ENCODE results near the gene SLC45A3.
"Not testable (repeated sequence)": the region's sequence is repeated elsewhere in the genome, so short reads cannot be mapped to it uniquely, and the experiment has no call there.

SLC45A3 gene

DNA sequence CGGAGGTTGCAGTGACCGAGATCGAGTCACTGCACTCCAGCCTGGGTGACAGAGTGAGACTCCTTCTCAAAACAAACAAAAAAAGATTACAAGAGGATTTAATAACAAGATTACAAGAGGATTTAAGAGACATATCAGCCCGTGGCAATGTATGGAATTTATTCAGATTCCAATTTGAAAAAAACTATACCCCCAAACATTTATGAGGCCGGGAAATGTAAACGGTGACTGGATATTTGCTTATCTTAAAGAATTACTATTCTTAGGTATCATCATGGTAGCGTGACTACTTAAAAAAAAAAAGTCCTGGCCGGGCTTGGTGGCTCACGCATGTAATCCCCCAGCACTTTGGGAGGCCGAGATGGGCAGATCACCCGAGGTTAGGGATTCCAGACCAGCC, 27.3 kb downstream of the SLC45A3 start:
- H3K36me3 ChIP-seq (ENCODE audit: insufficient read depth, low read length), result no peaks in the 10 kb centered on the region
- H3K9me3 ChIP-seq (ENCODE audit: low read length), result no peaks in the 10 kb centered on the region
- H3K9ac ChIP-seq (ENCODE audit: low read length), result no peak overlapping the region
- H3K27ac ChIP-seq (ENCODE audit: low read depth, low read length), result no peak overlapping the region
- H3K4me1 ChIP-seq (ENCODE audit: insufficient read depth, low read length), result peaks cover 8% of the 10 kb centered on the region
- no peak overlapping the region for H3K4me3 ChIP-seq (ENCODE audit: low read depth in 1 of 2, low read length in 2 of 2)
- H3K27me3 ChIP-seq (ENCODE audit: control insufficient read depth in 1 of 2, insufficient read depth in 2 of 2, low read length in 2 of 2), result no peaks in the 10 kb centered on the region

DNA sequence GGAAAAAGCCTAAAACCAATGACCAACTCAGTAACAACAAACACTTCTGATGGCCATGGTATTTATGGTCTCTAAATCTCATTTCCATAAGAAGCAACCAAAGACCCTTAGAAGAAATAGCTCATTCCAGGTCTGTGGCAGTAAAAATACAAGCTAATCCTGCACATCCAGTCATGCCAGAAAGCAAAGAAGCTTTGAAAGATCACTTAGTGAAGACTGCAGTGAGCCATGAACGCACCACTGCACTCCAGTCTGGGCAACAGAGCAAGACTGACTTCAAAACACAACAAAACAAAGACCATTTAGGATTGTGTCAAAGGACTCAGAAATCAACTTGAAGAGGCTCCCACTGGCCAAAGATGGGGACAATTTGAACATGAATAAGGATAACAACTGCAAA, 30.1 kb downstream of the SLC45A3 start:
- no peak overlapping the region for H3K4me3 ChIP-seq (ENCODE audit: low read depth in 1 of 2, low read length in 2 of 2)
- peaks cover 8% of the 10 kb centered on the region for H3K4me1 ChIP-seq (ENCODE audit: insufficient read depth, low read length)
- no peak overlapping the region for H3K9ac ChIP-seq (ENCODE audit: low read length)
- H3K36me3 ChIP-seq (ENCODE audit: insufficient read depth, low read length), result no peaks in the 10 kb centered on the region
- no peaks in the 10 kb centered on the region for H3K9me3 ChIP-seq (ENCODE audit: low read length)
- no peak overlapping the region for H3K27ac ChIP-seq (ENCODE audit: low read depth, low read length)
- H3K27me3 ChIP-seq (ENCODE audit: control insufficient read depth in 1 of 2, insufficient read depth in 2 of 2, low read length in 2 of 2), result no peaks in the 10 kb centered on the region

DNA sequence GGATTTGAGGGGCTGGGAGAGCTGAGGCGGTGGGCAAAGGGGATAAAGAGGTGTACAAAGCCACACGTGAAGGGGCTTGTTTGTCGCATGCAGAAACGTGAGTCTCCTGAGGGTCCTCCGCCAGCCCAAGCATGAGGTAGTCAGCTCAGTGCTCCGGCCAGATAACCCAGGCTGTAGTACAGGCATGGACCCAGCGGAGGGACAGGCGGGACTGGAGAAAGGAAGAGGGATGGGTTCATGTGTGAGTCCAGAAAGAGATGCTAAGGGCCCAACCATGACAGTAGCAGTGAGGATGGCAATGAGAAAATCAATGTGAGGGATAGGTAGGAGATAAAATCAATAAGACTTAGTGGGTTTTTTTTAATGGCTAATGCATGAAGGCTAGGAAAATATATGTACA, 34.8 kb downstream of the SLC45A3 start:
- no peak overlapping the region for H3K9ac ChIP-seq (ENCODE audit: low read length)
- H3K27ac ChIP-seq (ENCODE audit: low read depth, low read length), result no peak overlapping the region
- no peaks in the 10 kb centered on the region for H3K36me3 ChIP-seq (ENCODE audit: insufficient read depth, low read length)
- H3K4me1 ChIP-seq (ENCODE audit: insufficient read depth, low read length), result peaks cover 8% of the 10 kb centered on the region
- H3K9me3 ChIP-seq (ENCODE audit: low read length), result no peaks in the 10 kb centered on the region
- H3K27me3 ChIP-seq (ENCODE audit: control insufficient read depth in 1 of 2, insufficient read depth in 2 of 2, low read length in 2 of 2), result no peaks in the 10 kb centered on the region
- no peak overlapping the region for H3K4me3 ChIP-seq (ENCODE audit: low read depth in 1 of 2, low read length in 2 of 2)

DNA sequence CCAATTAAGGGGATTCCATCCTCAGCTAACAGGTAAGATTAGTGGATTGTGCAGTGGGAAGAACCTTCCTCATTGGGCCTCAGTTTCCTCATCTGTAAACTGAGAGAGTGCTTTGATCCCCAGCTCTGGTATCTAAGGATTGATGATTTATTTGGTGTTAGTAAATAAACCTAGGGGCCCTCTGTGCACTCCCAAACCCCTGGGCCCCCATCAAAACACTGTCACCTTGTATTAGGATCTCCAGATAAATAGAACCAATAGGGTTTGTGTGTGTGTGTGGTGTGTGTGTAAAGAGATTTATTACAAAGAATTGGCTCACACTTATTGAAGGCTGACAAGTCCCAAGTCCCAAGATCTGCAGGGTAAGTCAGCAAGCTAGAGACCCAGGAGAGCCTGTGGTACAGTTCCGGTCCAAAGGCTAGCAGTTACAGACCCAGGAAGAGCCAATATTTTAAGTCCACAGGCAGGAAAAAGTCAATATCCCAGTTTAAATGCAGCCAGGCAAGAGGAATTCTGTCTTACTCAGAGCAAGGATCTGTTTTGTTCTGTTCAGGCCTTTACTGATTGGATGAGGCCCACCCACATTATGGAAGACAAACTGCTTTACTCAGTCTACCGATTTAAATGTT, 37.5 kb downstream of the SLC45A3 start:
- H3K4me1 ChIP-seq (ENCODE audit: insufficient read depth, low read length), result no peaks in the 10 kb centered on the region

DNA sequence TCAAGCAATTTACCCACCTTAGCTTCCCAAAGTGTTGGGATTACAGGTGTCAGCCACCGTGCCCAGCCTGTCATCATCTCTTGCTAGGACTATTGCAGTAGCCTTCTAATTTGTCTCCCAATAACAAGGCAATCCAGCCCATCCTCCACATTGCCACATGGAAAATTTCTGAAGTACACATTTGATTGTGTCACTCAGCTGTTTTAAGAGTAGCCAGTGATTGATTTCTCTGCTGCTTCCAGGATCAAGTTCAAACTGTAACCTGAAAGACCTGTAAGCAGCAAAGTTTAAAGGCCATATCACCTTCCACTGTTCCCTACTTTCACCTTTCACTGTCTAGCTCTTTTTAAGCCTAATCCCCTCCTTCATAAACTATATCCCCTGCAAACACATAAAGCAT, 40.7 kb downstream of the SLC45A3 start:
- H3K27ac ChIP-seq (ENCODE audit: low read depth, low read length), result no peak overlapping the region

More for the DNA sequence above, 37.5 kb downstream of the SLC45A3 start:
- Histone ChIP-seq H3K36me3 (ENCODE audit: insufficient read depth, low read length) (no peaks in the 10 kb centered on the region), H3K27ac (ENCODE audit: low read depth, low read length) (no peak overlapping the region), H3K9ac (ENCODE audit: low read length) (no peak overlapping the region), H3K27me3 (ENCODE audit: control insufficient read depth in 1 of 2, insufficient read depth in 2 of 2, low read length in 2 of 2) (no peaks in the 10 kb centered on the region), H3K4me3 (ENCODE audit: low read depth in 1 of 2, low read length in 2 of 2) (no peak overlapping the region), H3K9me3 (ENCODE audit: low read length) (no peaks in the 10 kb centered on the region)

DNA sequence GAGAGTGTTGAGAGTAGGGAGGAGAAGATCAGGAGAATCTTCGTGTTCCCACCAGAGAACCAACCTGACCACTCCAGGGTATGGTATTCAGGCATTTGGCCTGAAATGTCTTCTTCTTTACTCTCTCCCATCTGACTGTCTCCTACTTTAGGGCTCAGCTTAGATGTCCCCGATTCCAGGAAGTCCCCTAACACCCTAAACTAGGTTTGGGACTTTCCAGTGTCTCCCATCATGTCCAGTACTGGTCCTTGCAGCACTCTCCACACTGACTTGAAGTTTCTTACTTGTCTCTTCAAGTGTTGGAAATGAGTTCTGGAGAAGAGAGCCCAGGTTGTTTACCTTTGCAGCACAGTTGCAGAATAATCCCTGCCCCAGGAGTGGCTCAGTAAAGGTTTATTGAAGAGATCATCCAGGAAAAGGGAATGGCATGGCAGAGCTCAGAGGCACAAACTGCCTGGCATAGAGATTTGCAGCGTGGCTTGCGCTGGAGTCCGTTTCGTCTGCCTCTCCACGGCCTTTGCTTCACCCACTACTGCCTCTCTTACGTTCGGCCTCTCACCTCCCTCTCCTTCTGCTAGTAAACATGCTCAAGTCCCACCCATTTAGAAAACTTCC, 42.3 kb downstream of the SLC45A3 start:
- peaks cover 2% of the 10 kb centered on the region for H3K4me1 ChIP-seq (ENCODE audit: insufficient read depth, low read length)
- H3K4me3 ChIP-seq (ENCODE audit: low read depth in 1 of 2, low read length in 2 of 2), result no peak overlapping the region
- H3K27ac ChIP-seq (ENCODE audit: low read depth, low read length), result no peak overlapping the region
- no peaks in the 10 kb centered on the region for H3K27me3 ChIP-seq (ENCODE audit: control insufficient read depth in 1 of 2, insufficient read depth in 2 of 2, low read length in 2 of 2)
- H3K9me3 ChIP-seq (ENCODE audit: low read length), result no peaks in the 10 kb centered on the region
- no peak overlapping the region for H3K9ac ChIP-seq (ENCODE audit: low read length)
- no peaks in the 10 kb centered on the region for H3K36me3 ChIP-seq (ENCODE audit: insufficient read depth, low read length)

More for the DNA sequence above, 40.7 kb downstream of the SLC45A3 start:
- H3K9ac ChIP-seq (ENCODE audit: low read length), result no peak overlapping the region
- H3K27me3 ChIP-seq (ENCODE audit: control insufficient read depth in 1 of 2, insufficient read depth in 2 of 2, low read length in 2 of 2), result no peaks in the 10 kb centered on the region
- no peaks in the 10 kb centered on the region for H3K9me3 ChIP-seq (ENCODE audit: low read length)
- H3K36me3 ChIP-seq (ENCODE audit: insufficient read depth, low read length), result no peaks in the 10 kb centered on the region
- no peak overlapping the region for H3K4me3 ChIP-seq (ENCODE audit: low read depth in 1 of 2, low read length in 2 of 2)
- H3K4me1 ChIP-seq (ENCODE audit: insufficient read depth, low read length), result no peaks in the 10 kb centered on the region

DNA sequence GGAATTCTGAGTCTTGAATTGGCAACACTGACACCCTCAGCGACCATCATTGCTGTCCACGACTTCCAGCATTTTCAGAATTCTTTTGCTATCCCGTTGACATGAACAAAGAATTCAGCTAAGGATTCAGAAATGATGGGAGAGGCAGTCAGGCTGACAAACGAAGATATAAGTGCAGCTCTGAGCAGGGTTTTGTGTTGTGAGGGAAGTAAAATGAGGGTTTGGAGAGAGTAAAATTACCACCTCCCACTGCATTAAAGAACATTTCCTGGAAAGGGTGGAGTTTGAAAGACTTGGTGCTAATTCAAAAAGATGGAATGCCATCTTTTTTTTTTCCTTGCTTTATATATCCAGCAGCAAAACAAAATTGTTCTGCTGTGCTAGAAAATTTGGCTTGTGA, 43.6 kb downstream of the SLC45A3 start:
- Histone ChIP-seq H3K9ac (ENCODE audit: low read length) (no peak overlapping the region), H3K4me1 (ENCODE audit: insufficient read depth, low read length) (peaks cover 10% of the 10 kb centered on the region), H3K9me3 (ENCODE audit: low read length) (no peaks in the 10 kb centered on the region), H3K4me3 (ENCODE audit: low read depth in 1 of 2, low read length in 2 of 2) (no peak overlapping the region), H3K36me3 (ENCODE audit: insufficient read depth, low read length) (no peaks in the 10 kb centered on the region), H3K27me3 (ENCODE audit: control insufficient read depth in 1 of 2, insufficient read depth in 2 of 2, low read length in 2 of 2) (no peaks in the 10 kb centered on the region), H3K27ac (ENCODE audit: low read depth, low read length) (no peak overlapping the region)

DNA sequence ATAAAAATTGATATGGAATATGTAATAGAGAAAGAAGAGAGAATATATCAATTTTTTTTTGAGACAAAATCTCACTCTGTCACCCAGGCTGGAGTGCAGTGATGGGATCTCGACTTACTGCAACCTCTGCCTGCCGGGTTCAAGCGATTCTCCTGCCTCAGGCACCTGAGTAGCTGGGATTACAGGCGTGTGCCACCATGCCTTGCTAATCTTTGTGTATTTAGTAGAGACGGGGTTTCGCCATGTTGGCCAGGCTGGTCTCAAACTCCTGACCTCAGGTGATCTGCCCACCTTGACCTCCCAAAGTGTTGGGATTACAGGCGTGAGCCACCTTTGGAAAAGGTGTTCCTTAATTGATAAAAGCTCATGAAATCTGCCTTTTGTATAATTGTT, 44.2 kb downstream of the SLC45A3 start:
- H3K27ac ChIP-seq (ENCODE audit: low read depth, low read length), result not testable (repeated sequence)

DNA sequence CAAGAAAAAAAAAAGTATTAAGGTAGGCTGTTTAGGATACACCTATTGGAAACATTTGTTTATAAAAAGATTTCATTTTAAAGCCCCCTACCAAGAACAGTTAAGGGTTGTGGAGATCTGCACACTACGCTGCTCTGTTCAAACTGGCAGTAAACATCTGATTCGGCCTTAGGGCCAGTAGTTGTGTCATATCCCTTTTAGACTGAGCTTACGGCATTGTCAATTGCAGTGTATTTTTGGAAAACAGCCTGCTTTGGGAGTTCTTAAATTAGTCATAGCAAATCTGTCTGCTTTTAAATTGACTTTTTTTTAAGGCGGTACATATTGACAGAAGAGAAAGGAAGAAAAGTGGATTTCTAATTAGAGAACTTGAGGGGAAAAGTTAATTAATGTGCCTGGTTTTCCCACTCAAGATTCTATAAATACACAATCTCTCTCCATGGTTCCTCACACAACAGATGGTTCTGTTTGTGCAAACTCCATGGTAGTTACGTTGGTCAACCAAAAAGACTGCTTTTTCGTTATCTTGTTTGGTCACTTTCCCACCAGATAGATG, 46.8 kb downstream of the SLC45A3 start:
- no peaks in the 10 kb centered on the region for H3K9me3 ChIP-seq (ENCODE audit: low read length)
- no peak overlapping the region for H3K4me3 ChIP-seq (ENCODE audit: low read depth in 1 of 2, low read length in 2 of 2)
- peaks cover 23% of the 10 kb centered on the region for H3K4me1 ChIP-seq (ENCODE audit: insufficient read depth, low read length)
- no peak overlapping the region for H3K27ac ChIP-seq (ENCODE audit: low read depth, low read length)
- no peaks in the 10 kb centered on the region for H3K27me3 ChIP-seq (ENCODE audit: control insufficient read depth in 1 of 2, insufficient read depth in 2 of 2, low read length in 2 of 2)
- no peaks in the 10 kb centered on the region for H3K36me3 ChIP-seq (ENCODE audit: insufficient read depth, low read length)
- no peak overlapping the region for H3K9ac ChIP-seq (ENCODE audit: low read length)

More for the DNA sequence above, 44.2 kb downstream of the SLC45A3 start:
- H3K36me3 ChIP-seq (ENCODE audit: insufficient read depth, low read length); H3K4me3 ChIP-seq (ENCODE audit: low read depth in 1 of 2, low read length in 2 of 2); H3K9ac ChIP-seq (ENCODE audit: low read length); H3K9me3 ChIP-seq (ENCODE audit: low read length); H3K27me3 ChIP-seq (ENCODE audit: control insufficient read depth in 1 of 2, insufficient read depth in 2 of 2, low read length in 2 of 2); H3K4me1 ChIP-seq (ENCODE audit: insufficient read depth, low read length): not testable (repeated sequence)

DNA sequence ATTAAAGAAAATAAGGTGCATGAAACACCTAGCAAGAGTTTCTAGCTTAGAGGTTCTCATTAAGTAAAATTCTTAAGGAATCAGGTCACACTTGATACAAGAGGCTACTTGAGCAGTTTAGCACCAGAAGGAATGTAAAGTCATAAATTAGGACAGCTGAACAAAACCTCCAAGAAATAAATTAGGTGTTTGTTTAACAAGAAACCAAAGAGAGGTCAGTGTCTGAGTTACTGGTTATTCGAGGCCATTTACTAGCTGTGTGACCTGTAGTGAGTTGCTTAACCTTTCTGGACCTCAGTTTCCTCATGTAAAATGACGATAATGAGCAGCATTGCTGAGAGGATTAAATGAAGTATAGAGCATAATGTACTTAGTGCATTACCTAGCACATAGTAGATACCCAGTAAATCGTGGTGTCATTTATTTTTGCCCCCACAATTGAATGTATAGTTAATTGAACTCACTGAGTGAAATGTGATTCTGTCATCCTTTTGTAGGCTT, 47.6 kb downstream of the SLC45A3 start:
- Histone ChIP-seq H3K36me3 (ENCODE audit: insufficient read depth, low read length) (no peaks in the 10 kb centered on the region), H3K4me1 (ENCODE audit: insufficient read depth, low read length) (peaks cover 23% of the 10 kb centered on the region), H3K9ac (ENCODE audit: low read length) (peak overlapping the region; percentile 77), H3K4me3 (ENCODE audit: low read depth in 1 of 2, low read length in 2 of 2) (peak overlapping the region; percentile 83 to 94), H3K27me3 (ENCODE audit: control insufficient read depth in 1 of 2, insufficient read depth in 2 of 2, low read length in 2 of 2) (no peaks in the 10 kb centered on the region), H3K9me3 (ENCODE audit: low read length) (no peaks in the 10 kb centered on the region), H3K27ac (ENCODE audit: low read depth, low read length) (peak overlapping the region; percentile 84)

DNA sequence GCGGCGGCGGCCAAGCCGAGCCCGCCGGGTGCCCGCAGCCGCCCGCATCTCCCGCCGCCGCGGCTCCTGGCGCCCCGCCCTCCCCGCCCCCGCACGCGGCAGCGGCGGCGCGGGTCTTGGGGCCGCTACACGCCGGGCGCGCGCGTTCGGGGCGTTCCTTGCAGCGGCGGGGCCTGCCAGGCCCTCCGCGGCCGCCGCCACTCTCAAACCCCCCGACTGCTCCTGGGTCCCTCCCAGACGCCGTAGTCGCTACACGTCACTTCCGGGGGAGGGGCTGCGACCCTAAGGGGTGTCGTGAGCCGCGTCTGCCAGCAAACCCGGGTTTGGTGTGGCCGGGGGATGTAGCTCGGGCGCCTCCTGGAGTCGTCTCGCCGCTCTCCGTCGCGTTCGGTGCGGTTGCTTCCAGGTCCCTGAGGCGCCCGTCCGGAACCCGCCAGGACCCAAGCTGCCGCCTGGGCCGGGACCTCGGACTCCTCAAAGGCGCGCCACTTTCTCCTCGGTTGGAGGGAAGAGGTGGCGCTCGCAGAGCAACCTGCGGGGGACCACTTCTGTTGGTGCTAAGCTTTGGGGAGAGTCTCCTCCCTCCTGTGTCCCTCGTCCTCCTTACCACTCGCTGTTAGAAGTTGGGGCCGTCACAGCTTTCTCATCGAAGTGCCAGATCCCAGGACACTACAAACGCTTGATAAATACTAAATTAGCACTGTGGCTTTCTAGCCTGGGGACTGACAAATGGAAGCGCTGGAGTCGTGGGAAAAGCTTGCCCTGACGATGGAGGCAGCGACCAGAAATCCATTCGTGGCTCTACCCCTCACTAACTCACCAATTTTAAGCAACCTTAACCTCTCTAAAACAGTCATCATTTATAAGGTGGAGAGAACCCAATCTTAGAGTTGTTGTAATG, 48.3 kb downstream of the SLC45A3 start, which contains the start of gene ELK4:
Gene ELK4 (minus strand): TSS at position 244 of the 901 bp plus-strand sequence. CDS start 8,129 bp downstream, outside the sequence.
- Histone ChIP-seq H3K27ac (ENCODE audit: low read depth, low read length) (peak within 1 kb of the TSS; percentile 84), H3K27me3 (ENCODE audit: control insufficient read depth in 1 of 2, insufficient read depth in 2 of 2, low read length in 2 of 2) (no peaks in the 10 kb centered on the region), H3K4me1 (ENCODE audit: insufficient read depth, low read length) (peaks cover 23% of the 10 kb centered on the region), H3K9me3 (ENCODE audit: low read length) (no peaks in the 10 kb centered on the region), H3K4me3 (ENCODE audit: low read depth in 1 of 2, low read length in 2 of 2) (peak within 1 kb of the TSS; percentile 89 to 94), H3K36me3 (ENCODE audit: insufficient read depth, low read length) (no peaks in the 10 kb centered on the region), H3K9ac (ENCODE audit: low read length) (peak within 1 kb of the TSS; percentile 79)
